GM12878 (cell line): ENCODE measurements around the gene CATSPER3.

Experiments
- CTCF ChIP-seq, 3 experiments: IDR thresholded peaks in 2 of 3; conservative IDR thresholded peaks in 1 of 3; 2 replicates each; pipeline ENCODE4 v1.5.1; 2011; ENCODE audit warnings: low read depth in 3 of 3, low read length in 3 of 3, mild to moderate bottlenecking in 3 of 3, control low read depth in 2 of 3, moderate library complexity in 2 of 3, inconsistent platforms in 1 of 3, mixed read lengths in 1 of 3; ENCODE audit not compliant: control insufficient read depth in 2 of 3, insufficient read depth in 1 of 3; ENCODE audit errors: extremely low read depth in 1 of 3
- DPF2 ChIP-seq: fragments of 450-650 bp; IDR thresholded peaks from 2 replicates; pipeline ENCODE4 v1.6.1; 2017; ENCODE audit warnings: mild to moderate bottlenecking
- EGR1 ChIP-seq, 2 experiments: IDR thresholded peaks; 1 replicate in 1 of 2; 2 replicates in 1 of 2; pipeline ENCODE4 v1.6.1; 2011 to 2012; ENCODE audit warnings: low read depth in 2 of 2, low read length in 2 of 2, borderline replicate concordance in 1 of 2, mild to moderate bottlenecking in 1 of 2, moderate library complexity in 1 of 2
- ETV6 ChIP-seq, 2 experiments: fragments of 450-650 bp in 1 of 2; IDR thresholded peaks in 1 of 2; conservative IDR thresholded peaks in 1 of 2; 2 replicates each; pipeline ENCODE4 v1.6.1; 2014; ENCODE audit warnings: antibody characterized with exemption in 1 of 2, borderline replicate concordance in 1 of 2, low read depth in 1 of 2, mild to moderate bottlenecking in 1 of 2, moderate library complexity in 1 of 2
- EZH2 ChIP-seq: IDR thresholded peaks from 2 replicates; pipeline ENCODE4 v1.6.1; 2012; ENCODE audit warnings: low read depth, mild to moderate bottlenecking, control low read depth, inconsistent platforms, low read length, borderline replicate concordance; ENCODE audit not compliant: control insufficient read depth
- NFYA ChIP-seq: IDR thresholded peaks from 2 replicates; pipeline ENCODE4 v1.6.1; 2011; ENCODE audit warnings: low read depth, mild to moderate bottlenecking, low read length, improper control_type of control experiment, borderline replicate concordance
- NFYB ChIP-seq: IDR thresholded peaks from 2 replicates; pipeline ENCODE4 v1.6.1; 2011; ENCODE audit warnings: low read depth, mild to moderate bottlenecking, low read length, improper control_type of control experiment, moderate library complexity; ENCODE audit not compliant: insufficient read depth
- NR2C1 ChIP-seq: fragments of 450-650 bp; IDR thresholded peaks from 2 replicates; pipeline ENCODE4 v1.6.1; 2017; ENCODE audit warnings: antibody characterized with exemption, mild to moderate bottlenecking, moderate library complexity
- PKNOX1 ChIP-seq: fragments of 450-650 bp; IDR thresholded peaks from 2 replicates; pipeline ENCODE4 v1.6.1; 2016; ENCODE audit warnings: mild to moderate bottlenecking
- POLR2A ChIP-seq: IDR thresholded peaks from 2 replicates; pipeline ENCODE4 v1.6.1; 2011; ENCODE audit warnings: low read depth, mild to moderate bottlenecking, low read length
- SIN3A ChIP-seq: IDR thresholded peaks from 2 replicates; pipeline ENCODE4 v1.6.1; 2012; ENCODE audit warnings: low read depth, low read length, improper control_type of control experiment
- TAF1 ChIP-seq: IDR thresholded peaks from 2 replicates; pipeline ENCODE4 v1.6.1; 2011; ENCODE audit warnings: mild to moderate bottlenecking, low read depth, low read length, borderline replicate concordance
- YY1 ChIP-seq: IDR thresholded peaks from 2 replicates; pipeline ENCODE4 v1.6.1; 2011; ENCODE audit warnings: low read depth, mild to moderate bottlenecking, low read length

- TF ChIP-seq SIN3A (no peak), NFYB (no peak), CTCF (IDR thresholded peaks at IDR 0.05 in 2 of 3, conservative IDR thresholded peaks at IDR 0.05 in 1 of 3; ENCODE audit: control insufficient read depth in 2 of 3, extremely low read depth in 1 of 3, insufficient read depth in 1 of 3, low read depth in 3 of 3, low read length in 3 of 3) (no peak), YY1 (no peak), PKNOX1 (no peak), EGR1 (IDR thresholded peaks at IDR 0.05; ENCODE audit: borderline replicate concordance in 1 of 2, low read depth in 2 of 2, low read length in 2 of 2) (no peak), EZH2 (no peak), POLR2A (no peak), NFYA (no peak), TAF1 (no peak), DPF2 (no peak), NR2C1 (no peak), ETV6 (conservative IDR thresholded peaks at IDR 0.05 in 1 of 2, IDR thresholded peaks at IDR 0.05 in 1 of 2; ENCODE audit: borderline replicate concordance in 1 of 2, low read depth in 1 of 2) (no peak)
These were observed 29.3 kb downstream of the CATSPER3 start for GRCh38 chr5:134997015-134997414.
